ENCODE results near the gene VCL.

VCL gene

DNA sequence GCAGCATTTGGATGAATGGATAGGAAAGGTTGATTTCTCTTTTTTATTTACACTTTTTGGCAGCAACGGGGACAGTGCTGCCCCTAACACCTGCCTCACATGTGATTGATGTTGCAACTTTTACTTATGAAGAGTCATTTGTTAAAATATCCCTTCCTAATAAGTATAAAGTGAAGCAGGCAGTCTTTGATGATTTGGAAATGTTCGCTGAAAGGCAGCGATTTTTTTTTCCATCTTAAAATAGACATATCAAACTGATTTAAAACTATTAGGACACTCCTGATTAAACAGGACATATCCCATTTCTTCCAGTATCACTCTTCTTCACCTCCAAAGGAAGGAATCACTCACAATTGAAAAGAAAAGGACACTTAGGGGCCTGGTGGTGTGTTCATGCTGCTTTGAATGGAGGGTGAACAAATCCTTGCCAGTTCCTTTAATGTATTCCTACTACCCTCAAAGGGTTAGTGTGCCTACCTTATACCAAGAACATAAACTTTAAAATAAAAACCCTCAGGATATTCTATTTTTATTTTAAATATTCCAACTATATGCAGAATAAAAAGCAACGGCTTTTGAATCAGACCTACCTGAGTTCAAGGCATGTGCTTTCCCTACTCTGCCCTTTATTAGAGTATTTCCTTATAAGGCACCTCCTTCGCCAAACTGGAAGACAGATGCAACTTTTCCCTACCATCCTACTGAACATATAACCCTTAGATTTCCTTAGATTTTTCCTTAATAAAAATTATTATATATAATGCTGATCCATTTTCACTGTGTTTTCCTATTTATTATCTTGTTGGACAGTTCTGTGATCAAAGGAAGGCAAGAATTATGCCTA lies 154.2 kb downstream of the VCL start:
- no peak for DNase-seq (ENCODE audit: low spot score)

GRCh38 chr10:74153123-74153522 lies 155.2 kb downstream of the VCL start:
- DNase-seq (ENCODE audit: low spot score) = no peak

GRCh38 chr10:74153676-74154075 lies 155.8 kb downstream of the VCL start:
- no peak for DNase-seq (ENCODE audit: low spot score)

GRCh38 chr10:74156919-74157289 lies 159.0 kb downstream of the VCL start:
- DNase-seq (ENCODE audit: low spot score) = no peak

DNA sequence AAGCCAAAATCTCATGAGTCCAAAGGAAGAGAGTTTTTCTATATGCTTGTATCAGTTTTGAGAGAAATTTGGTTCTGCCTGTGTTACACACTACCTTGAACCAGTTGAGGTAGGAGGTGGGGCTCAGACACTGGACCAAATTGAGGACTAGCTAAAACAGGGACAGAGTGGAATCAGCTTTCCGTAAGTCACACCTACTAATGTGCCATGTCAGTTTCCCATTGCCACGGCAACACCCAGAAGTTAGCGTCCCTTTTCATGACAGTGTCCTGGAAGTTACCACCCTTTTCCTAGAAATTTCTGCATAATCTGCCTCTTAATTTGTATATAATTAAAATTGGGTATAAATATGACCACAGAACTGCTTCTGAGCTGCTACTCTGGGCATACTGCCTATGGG lies 162.1 kb downstream of the VCL start:
- no peak for DNase-seq (ENCODE audit: low spot score)

- no peak for DNase-seq (ENCODE audit: low spot score)
Observed at GRCh38 chr10:74163319-74164068, 165.6 kb downstream of the VCL start.

DNA sequence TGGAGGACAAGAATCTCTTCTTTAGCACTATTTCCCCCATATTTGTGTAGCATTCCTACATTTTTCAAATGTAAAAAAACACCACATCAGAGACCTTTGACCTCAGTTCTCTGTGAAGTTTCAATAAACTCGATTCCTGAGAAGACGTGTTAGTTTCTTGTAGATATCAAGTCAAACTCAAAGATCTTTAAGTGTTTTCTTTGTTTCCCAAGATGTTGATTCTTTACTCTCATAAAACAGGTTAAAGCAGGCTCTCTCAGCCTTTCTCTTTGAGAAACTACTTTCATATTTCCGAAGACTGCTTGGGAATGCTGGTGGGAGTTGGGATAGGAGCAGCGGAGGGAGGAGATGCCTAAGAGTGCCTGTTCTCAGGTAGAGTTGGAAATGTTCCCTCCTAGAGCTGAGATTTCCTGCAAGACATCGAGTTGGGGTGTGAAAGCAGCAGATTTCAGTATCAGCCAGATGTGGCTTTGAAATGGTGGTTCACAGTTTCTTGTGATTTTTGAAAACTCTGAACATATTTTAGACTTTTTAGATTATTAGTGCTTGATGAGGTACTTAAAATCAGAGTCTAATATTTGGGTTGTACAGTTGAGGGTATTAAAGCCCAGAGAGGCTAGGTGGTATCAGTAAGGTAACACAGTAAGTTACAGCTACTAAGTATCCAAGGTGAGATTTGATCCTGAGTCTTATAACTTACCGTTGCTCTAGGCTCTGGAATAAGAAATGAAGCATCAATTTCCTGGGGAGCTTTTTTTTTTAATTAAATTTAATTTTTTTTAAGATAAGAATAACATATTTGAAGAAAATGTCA lies 167.0 kb downstream of the VCL start:
- no peak for DNase-seq (ENCODE audit: low spot score)

DNA sequence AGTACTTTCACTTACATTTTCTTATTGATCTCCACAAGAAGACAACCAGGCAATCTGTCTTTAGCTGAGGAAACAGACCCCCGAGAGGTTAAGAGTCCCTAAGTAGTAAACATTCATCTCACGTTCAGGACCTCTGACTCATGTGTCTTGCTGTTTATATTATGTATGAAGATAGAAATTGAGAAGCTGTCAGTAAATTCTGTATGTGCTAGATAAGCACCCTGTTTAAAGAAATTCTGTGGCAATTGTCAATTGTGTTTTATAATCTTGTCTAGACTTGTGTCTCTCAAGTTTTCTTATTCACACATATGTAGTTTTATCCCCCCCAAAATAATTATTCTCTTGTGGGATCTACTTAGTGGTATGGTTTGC lies 167.6 kb downstream of the VCL start:
- no peak for DNase-seq (ENCODE audit: low spot score)

GRCh38 chr10:74167443-74167842 lies 169.5 kb downstream of the VCL start:
- no peak for DNase-seq (ENCODE audit: low spot score)
